DMS153 (cell line): Measurements from ENCODE around the gene TMEM132C.

Experiments
- DNase-seq: peaks from one replicate; lab custom pipeline; 2025; lab: John Stamatoyannopoulos, UW

Gene TMEM132C

DNA sequence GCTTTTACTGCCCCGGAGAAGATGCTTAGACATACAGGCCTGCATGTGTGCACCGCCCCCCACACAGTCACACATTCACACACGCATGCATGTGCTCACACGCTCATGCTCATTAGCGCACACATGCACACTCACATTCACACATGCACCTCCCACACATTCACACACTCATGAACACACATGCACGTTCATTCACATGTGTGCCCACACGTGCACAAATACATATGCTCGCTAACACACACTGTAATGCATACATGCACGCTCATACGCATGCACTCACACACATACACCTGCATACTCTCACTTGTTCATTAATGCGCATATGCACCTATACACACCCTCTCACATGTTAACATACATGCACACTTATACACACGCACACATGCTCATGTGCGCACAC lies 21.9 kb downstream of the TMEM132C start:
- DNase-seq = no peak

DNA sequence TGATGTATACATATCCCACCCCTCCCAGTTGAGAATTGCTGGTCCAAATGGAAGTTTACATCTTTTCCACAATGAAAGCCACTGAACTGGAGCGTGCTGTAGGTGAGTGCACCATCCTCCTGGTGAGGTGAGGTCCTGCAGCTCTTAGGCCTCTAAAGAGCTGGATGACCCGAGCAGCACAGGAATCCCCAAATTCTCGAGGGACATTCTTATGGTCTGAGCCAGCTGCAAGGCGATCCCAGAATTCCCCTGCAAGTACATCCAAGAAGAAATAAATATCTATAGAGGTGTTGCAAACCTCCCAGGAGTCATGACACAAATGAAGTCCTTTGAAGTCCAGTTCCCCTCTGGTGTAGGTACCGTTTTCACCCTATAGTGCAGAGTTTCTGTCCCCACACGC lies 24.0 kb downstream of the TMEM132C start:
- DNase-seq = no peak

DNA sequence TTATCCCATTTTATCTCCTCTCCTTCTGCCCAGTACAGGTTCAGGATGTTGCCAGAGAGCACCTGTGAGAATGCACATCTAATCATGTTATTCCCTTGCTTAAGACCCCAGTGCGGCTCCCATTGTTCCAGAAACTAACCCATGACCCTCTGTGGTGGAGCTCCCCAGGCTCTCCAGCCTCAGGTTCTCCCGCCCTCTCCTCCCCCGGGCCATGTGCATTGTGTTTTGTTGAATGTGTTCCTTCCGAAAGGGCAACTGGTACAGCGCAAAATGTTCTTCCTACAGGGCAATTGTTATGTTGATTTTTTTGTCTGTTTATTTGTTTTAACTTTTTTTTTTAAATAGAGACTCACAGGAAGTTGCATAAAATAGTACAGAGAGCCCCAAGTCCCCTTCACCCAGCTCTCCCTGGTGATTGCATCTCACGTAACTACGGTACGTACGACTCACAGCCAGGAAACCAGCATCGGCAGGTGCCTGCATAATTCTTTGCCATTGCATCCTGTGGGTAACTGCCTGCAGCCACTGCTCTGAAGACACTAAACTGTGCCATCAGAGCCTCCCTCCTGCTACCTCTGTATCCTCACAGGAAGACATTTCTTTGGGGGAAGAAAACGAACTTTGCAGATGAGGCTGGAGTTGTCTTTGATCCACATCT lies 31.2 kb downstream of the TMEM132C start:
- no peak for DNase-seq

DNA sequence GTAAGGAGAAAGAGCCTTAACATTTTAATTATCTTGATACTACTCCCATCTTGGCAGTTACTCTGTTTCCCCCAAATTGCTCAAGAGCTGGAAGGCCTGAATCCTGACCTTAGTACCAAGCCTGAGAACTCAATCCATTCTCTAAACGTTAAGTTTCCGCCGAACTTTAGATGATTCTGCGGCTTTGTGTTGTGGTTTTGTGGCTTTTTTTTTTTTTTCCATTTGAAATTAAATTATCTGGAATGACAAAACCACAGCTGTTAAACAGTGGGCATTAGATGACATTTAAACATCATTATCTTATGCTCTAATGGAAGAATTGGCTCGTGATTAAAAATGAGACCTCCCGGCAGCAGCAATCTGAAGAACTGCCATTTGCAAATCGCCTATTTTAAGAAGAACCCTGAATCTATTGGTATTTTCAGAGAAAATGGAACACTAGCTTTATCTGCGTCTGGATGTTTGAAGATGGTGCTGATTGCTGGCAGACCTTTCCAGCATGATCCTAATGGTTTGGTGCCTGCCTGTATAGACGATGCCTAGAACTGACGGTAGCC lies 38.4 kb downstream of the TMEM132C start:
- no peak for DNase-seq

DNA sequence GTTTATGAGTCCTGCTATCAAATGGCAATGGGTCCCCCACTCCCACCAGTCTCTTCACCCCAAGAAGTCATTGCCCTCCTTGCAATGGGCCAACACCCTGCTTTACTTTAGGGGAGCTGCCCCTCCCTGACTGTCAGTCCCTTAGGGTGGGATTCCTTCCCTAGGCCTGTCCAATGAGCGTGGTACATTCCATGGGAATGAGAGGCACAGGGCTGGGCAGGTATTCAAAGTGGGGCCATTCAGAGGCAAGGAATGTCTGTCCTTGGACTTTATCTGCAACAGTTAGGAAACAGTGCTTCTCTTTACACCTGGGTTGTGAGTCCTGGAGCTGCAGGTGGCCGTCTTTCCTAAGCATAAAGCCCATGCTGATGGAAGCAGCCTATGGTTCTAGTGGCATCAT lies 40.8 kb downstream of the TMEM132C start:
- no peak for DNase-seq

DNA sequence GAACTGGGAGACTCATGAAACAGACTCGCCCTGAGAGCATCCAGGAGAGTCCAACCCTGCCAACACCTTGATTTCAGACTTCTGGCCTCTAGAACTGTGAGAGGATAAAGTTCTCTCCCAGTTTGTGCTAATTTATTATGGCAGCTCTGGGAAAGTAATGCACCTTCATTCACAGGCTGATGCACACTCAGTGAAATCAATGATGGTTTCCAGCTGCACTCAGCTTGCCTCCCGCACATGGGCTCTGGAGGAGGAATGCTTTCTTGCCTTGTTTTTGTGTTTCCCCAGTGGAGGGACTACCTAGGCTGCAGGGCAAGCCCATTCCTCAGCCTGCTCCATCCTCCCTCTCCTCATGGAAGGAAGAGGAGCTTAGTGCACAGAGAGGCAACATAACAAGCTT lies 45.7 kb downstream of the TMEM132C start:
- no peak for DNase-seq

DNA sequence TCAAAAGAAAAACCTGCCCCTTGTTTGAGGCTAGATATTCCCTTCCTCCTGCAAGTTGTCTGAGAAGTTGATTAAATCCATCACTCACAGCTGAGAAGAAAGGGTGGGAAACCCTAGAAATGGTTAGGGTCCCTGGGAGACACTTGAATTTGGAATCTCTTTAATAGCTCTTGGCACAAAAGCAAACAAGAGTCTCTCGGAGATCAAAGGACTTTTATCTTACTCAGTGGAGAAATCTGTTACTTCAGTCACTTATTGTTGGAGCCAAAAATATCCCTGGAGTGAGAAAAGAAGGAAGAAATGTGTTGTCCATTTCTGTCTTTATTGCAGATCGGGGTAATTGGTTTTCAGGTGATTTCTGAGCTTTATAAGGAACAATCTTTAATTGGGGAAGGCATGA lies 47.0 kb downstream of the TMEM132C start:
- no peak for DNase-seq

DNA sequence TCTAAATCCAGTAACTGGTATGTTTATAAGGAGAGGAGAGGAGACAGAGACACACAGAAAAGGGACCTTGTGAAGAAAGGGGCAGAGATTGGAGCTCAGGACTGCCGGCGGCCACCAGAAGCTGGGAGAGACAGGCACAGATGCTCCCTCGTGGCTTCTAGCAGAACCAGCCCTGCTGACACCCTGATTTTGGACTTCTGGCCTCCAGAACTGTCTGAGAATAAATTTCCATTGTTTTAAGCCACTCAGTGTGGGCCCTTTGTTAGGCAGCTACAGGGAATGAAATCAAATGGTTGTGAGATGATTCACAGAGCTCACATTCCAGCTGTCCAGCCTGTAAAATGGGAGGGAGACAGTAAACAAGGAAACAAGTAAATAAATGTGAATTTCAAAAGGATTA lies 47.6 kb downstream of the TMEM132C start:
- no peak for DNase-seq

DNA sequence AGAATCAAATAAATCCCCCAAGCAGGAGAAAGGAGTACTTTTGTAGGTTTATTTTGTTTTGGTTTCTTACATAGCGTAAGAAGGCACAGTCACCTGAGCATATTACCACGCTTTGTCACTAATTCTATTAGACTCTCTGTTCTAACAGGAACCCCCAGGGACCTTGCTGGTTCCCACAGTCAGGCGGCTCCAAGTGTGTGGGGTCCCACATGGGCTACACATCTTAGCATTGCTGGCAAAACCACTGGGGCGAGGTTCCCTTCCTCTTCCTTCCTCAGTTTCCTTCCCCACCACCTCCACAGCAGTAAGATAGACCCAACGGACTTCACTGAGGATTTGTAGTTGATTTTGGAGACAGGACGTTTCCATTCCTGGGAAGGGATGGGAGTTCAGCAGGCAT lies 49.1 kb downstream of the TMEM132C start:
- no peak for DNase-seq

DNA sequence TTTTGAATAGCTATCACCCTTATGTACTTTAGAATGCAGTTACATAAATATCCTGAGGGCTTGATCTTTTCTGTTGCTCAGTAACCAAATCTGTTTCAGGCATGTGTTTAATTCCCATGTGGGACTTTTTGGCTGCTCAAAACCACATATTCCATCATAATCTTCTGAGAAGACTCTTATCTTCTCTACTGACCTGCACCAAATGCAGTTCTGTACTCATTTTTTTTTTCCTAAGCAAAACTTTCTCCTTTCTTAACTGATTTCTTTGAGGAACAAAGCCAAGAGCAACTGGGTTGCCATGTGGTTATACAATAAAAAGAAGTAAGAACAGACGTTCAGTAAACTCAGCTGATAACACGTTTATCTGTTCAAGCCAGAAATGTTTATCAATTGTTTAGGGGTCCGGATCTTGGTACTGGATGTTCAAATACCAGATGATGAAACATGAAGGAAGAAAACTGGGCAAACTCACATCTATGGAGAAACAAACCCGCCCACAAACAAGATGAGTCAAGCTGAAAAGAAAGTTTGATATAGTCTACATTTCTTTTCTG lies 50.1 kb downstream of the TMEM132C start:
- DNase-seq = no peak

DNA sequence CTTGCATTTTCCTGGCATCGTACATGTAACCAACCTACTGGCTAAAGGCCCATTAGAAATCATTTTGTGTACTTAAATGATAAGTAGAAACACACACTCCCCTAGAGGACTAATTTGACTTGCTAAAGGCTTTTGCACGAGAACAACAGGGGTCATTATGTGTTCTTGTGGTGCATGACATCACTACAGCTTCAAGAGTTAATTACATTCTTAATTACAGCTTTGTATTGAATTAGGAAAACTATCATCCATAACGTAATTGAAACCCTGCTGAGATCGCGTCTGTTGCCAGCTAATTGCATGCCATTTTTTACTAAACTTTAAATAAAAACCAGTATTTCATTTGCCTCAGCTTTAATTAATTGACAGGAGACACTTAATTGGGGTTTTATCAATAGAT lies 51.4 kb downstream of the TMEM132C start:
- no peak for DNase-seq

DNA sequence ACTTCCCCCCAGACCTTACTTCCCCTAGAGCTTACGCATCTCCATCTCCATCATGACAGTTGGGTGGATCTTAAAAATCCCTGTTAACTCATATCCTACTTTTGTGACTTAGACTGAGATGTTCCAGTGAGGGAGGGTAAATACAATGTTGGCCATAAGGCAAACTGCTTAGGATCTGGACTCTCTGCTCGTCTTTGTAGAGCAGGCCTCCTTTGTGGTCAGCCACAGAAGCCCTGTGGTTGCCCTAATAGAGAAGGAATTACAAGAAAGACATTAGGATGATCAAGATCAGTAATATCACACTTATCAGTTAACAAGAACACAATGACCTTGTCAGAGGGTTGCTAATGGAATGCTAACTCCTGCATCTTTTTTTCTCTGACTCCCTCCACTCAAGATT lies 52.0 kb downstream of the TMEM132C start:
- DNase-seq = no peak

DNA sequence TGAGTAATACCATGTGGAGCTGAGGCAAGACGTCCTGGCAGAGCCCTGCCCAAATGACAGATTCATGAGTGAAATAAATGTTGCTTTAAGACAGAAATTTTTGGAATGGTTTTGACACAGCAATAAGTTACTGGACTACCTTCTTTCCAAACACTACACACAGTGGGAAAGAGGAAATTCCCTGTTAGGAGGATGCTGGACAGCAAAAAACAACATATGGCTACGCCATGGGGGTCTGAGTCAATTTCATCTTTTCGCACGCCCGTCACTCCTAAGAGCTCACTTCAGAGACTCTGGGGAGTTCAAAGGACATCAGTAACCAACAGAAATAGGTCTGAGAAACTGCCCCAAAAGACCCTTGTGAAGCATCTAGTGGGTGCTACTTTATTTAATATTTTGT lies 55.4 kb downstream of the TMEM132C start:
- DNase-seq = no peak

DNA sequence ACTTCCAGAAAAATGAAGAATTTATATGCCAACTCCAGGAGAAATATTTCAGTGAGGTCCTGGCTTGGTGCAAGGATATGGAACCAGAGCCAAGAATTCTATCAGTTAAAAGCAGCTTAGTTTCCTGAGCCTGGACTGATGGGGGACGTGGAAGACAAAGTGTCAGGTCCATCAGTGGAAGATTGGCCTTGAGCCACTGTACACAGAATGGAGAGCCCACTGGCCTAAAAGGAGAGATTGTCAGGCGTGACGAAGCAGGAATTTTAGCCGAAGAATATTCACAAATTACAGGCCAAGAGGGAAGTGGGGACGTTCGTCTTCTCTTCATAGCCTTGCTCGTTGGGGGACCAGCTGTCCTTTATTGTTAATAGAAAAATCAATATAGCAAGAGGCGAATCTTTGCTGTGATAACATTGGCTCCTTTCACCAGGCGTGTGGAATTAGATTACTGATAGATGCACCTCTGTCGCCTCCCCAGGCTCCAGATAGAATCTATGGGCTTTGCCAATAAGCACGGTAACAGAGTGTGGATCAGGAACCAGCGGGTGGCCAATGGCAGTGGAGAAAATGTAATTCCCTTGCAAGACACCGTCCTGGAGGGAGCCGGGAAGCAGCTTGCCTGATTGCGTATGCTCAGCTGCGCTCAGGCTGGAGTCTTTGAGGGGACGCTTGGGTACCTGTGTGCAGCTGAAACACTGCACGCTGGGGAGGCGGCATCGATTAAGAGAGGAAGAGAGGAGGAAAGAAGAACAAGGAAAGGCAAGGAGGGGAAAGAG lies 56.4 kb downstream of the TMEM132C start:
- DNase-seq = no peak

DNA sequence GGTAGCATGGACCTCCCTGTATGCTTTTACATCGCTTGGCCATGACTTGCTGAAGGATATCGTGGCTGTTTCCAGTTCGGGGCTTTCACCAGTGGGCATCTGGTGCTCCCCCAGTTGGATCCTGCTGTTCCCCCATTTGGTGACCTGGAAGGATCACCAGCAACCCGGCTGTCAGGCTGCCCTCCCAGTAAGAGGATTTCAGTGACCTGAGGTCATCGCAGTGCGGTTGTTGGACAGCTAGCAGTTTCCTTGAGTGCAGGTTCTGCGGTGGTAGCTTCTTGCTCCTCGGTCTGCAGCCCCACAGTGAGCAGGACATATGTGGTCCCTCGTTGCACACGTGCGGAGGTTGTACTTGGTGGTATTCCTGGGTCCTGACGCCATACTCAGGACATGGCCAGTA lies 58.7 kb downstream of the TMEM132C start:
- DNase-seq = no peak

DNA sequence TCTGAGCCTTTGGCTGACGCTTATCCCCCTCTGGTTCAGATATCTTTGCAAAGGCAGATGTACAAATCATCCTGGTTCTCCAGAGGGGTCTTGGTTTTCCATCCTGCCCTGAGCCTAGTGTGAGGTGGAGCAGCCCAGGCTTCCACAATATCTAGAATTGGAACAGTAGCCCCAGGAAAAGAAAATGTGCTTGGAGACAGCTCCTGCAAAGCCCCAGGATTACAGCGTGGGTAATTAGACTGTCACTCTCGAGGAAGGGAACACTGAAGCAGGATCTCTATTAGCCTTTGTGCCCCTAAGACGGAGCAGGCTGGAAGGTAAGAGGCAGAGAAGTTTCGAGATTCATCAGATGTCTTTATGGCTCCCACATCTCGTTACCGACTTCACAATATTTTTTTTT lies 59.4 kb downstream of the TMEM132C start:
- DNase-seq = no peak

DNA sequence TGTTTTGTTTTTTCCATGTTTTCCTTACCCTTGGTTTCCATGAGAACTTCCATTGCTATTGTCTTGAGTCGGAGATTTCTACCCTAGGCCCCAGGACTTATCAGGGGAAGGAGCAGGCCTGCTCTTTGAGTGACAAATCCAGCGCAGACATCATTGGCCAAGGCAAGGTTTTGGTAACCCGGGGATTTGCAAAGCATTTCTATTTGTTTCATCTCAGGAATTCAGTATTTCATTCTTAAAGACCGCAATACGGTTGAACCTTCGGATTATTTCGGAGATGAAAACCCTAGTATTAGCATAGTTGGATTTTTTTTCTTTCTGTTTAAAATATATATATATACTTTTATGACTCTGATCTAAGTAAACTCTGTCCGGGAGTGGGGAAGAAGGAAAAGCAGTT lies 62.0 kb downstream of the TMEM132C start:
- DNase-seq = no peak

DNA sequence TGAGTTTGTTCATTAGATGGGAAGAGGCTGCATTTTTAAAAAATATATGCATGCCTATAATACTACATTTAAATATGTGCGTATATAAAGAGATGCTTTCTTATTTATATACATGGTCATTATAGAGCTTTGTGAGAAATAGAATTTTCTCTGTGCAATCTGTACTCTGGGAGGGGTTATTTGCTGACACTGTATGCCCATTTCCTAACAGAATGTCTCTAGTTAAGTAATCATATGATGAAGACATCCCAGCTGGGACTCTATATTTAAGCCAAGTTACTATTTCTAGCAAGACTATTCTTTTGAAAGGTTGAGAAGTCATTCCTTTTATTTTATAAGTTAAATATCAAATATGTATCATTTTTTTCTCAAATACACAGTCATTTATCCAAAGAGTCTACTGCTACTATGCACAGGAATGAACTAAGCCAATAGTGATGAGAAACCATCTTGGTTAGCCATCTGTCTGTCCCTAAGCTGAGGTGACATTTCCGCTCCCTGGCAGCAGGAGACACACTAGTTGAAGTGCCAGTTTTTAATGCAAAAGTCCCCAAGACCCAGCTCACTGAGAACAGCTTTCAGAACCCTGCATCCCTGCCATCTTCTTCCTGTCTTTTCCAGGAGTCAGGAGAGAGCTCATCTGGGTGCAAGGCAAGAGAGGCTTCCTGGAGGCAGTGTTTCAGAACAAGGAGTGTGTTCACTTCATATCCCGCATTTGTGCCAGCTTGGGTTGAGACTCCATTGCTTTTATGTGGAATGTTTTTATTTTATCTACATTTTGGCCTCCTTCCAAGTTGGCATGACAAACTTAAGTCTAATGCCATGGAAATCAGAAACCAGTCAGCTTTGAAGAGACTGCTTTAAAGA lies 69.5 kb downstream of the TMEM132C start:
- DNase-seq = no peak

DNA sequence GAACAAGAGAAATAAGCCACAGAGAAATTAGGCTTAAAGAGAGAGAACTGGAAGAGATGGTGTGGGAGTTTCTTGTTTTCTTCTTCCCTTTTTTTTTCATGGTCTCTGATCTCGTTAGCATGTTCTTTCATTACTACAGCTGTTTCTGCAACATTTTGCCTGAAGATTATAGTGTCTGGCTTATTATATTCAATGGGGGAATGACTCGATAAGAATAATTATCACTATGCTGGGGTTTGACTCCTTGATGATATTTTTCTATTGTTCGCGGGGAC lies 70.0 kb downstream of the TMEM132C start:
- no peak for DNase-seq

DNA sequence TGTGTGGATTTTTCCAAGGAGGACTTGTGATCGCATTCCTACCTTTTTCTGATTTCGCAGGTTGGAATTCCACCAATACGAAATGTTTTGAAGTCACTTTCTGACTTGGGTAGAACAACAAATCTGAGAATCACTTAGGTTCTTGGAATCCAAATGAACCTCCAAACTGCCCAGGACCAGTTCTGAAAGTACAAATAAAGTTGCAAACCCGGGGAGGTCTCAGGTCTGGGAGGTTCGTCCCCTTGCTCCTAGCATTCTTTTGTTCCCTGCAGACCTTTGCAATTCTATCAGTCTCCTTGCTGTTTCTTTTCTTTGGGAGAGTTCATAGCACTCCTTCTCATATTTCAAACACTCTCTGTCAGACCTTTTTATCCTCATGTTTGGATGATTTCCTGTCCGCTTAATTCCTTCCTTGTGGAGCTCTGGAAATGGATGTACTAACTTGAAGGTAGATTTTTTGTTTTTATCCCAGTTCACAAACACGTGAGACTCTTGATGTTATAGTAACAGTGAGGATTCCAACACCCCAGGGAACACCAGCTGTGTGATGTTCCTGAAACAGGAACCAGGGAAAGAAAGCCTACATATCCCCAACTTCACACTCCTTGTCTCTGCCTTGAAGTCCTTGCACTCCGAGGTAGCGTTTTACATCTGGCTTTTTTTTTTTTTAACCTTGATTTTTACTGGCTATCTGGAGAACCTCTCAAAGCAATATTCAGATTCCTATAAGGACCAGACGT lies 70.6 kb downstream of the TMEM132C start:
- no peak for DNase-seq

DNA sequence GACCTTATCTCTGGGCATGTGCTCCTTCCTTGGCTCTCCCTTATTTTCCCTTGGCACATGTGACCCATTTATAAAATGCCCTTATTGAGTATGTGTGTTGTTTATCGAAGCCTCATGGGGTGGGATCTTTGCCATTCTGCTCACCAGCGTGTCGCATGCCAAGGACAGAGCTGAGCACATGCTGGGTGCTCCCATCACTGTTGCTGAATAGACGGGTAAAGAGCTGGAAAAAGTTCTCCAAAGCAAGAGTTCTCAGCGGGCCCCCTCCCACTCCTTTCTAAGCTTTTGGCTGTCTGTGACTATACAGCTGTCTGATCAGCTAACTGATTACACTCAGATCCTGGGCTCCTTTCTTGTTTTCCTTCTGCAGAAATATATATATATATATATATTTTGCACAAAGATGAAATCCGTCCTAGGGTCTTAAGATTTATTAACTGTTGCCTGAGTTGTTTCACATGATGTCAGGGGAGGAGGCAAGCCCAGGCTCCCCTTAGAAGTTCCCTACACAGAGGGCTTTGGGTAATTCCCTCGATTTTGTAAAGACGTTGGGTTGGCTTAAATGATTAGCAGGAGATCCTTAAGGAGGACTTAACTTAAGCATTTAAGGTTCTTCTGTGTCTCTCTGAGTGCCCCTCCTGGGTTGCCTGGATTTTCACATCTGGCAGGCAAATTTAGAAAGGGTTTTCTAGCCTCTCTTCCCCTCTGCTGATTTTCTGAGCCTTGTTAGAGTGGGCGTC lies 71.6 kb downstream of the TMEM132C start:
- no peak for DNase-seq
